Measurements from ENCODE around the gene MSH3.

DNA sequence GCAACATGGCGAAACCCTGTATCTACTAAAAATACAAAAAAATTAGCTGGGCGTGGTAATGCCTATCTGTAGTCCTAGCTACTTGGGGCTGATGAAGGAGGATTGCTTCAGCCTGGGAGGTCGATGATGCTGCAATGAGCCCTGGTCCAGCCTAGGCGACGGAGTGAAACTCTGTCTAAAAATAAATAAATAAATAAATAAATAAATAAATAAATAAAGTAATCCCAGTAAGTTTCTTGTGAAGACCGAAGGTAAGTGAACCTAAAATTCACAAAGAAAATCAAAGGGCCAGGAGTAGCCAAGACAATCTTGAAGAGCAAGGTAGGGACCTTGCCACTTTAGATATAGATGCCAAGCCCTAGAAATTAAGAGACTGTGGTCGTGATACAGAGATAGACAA is 68.5 kb downstream of the MSH3 start:
- TF ChIP-seq POLR2A (IDR thresholded peaks at IDR 0.05; ENCODE audit: low read depth, low read length) (no peak), POLR2AphosphoS5 (IDR thresholded peaks at IDR 0.05; ENCODE audit: low read depth, low read length) (no peak), TAF1 (IDR thresholded peaks at IDR 0.05; ENCODE audit: borderline replicate concordance, low read depth, low read length) (no peak)
